K562 (cell line): ENCODE results near the gene SLC16A14. TPM values are rescaled to one million over a fixed set of nuclear protein-coding genes. Genes with fewer than 3 reads are reported as not detected.

Source experiments
- ATAC-seq: fragments of 200-7000 bp; cut with Tn5 transposase; 3 replicates; pipeline ENCODE4 v1.9.1; 2020; ENCODE audit warnings: moderate library complexity
- BruUV-seq: library from RNA; stranded (reverse); fragments of 400-500 nt; replicated peaks from 2 replicates; lab custom pipeline; 2021; lab: Mats Ljungman, UMichigan
- CTCF ChIA-PET: fragments of 300-600 bp; formaldehyde crosslinking; extraction: SDS; loops from one replicate; lab custom pipeline; 2021; ENCODE audit warnings: low intra/inter-chr PET ratio; lab: Yijun Ruan, JAX
- POLR2A ChIA-PET: fragments of 300-600, 350-650 bp; sonication (Branson Sonifier 250); formaldehyde crosslinking; extraction: SDS; loops from one replicate; lab custom pipeline; 2021; ENCODE audit warnings: antibody characterized with exemption, inconsistent platforms; lab: Yijun Ruan, JAX
- DNase-seq, 4 experiments: peaks; one replicate each; pipeline versions ENCODE4 v3.0.0 to v3.0.0-alpha.2; 2011 to 2018; ENCODE audit warnings: low spot score in 3 of 4, mixed read lengths in 3 of 4; ENCODE audit errors: extremely low read depth in 1 of 4
- FAIRE-seq: peaks from 2 replicates; lab custom pipeline; 2011; peaks lifted over from hg19 to GRCh38; lab: Jason Lieb, UNC
- H2AFZ ChIP-seq: 2 replicates; pipeline ENCODE4 v1.6.0; 2011; ENCODE audit warnings: low read depth, low read length, control low read depth, inconsistent platforms
- H3K27ac ChIP-seq: fragments of 200-600 bp; 3 replicates; pipeline ENCODE4 v1.8.0; 2011; ENCODE audit warnings: low read depth, mild to moderate bottlenecking, control low read depth, inconsistent platforms, low read length, moderate library complexity, mixed read lengths; ENCODE audit errors: extremely low read depth
- H3K27me3 ChIP-seq, 2 experiments: fragments of 300-600 bp in 1 of 2; 2 replicates in 1 of 2; 3 replicates in 1 of 2; pipeline versions ENCODE4 v1.6.0 to v1.8.0; 2011; ENCODE audit warnings: inconsistent platforms in 2 of 2, low read length in 2 of 2, mild to moderate bottlenecking in 1 of 2, mixed read lengths in 1 of 2, moderate library complexity in 1 of 2; ENCODE audit not compliant: control insufficient read depth in 2 of 2, insufficient read depth in 2 of 2
- H3K36me3 ChIP-seq: fragments of 300-600 bp; 3 replicates; pipeline ENCODE4 v1.8.0; 2011; ENCODE audit warnings: mild to moderate bottlenecking, low read length, inconsistent platforms; ENCODE audit not compliant: control insufficient read depth, insufficient read depth
- H3K4me1 ChIP-seq, 2 experiments: fragments of 200-600 bp in 1 of 2; replicated peaks in 1 of 2; 2 replicates in 1 of 2; 3 replicates in 1 of 2; pipeline versions ENCODE4 v1.5.1 to v1.8.0; 2011; ENCODE audit warnings: inconsistent platforms in 2 of 2, low read length in 2 of 2, mild to moderate bottlenecking in 1 of 2, mixed read lengths in 1 of 2, moderate library complexity in 1 of 2; ENCODE audit not compliant: control insufficient read depth in 2 of 2, insufficient read depth in 2 of 2
- H3K4me2 ChIP-seq: 2 replicates; pipeline ENCODE4 v1.6.1; 2011; ENCODE audit warnings: low read length, control low read depth, inconsistent platforms, mixed read lengths; ENCODE audit not compliant: insufficient read depth
- H3K4me3 ChIP-seq: fragments of 200-600 bp; sonication (generic), shearing (Covaris generic); 2 replicates; pipeline ENCODE4 v1.5.1; 2016; ENCODE audit warnings: control low read depth, inconsistent platforms
- H3K79me2 ChIP-seq: fragments of 200-600 bp; 3 replicates; pipeline ENCODE4 v1.8.0; 2011; ENCODE audit warnings: low read length, inconsistent platforms; ENCODE audit not compliant: control insufficient read depth, insufficient read depth
- H3K9ac ChIP-seq, 2 experiments: 2 replicates each; pipeline versions ENCODE4 v1.6.0 to v1.6.1; 2011; ENCODE audit warnings: low read depth in 2 of 2, low read length in 2 of 2, control low read depth in 1 of 2, inconsistent platforms in 1 of 2, mild to moderate bottlenecking in 1 of 2, mixed read lengths in 1 of 2; ENCODE audit not compliant: insufficient read depth in 1 of 2
- H3K9me1 ChIP-seq: one replicate; pipeline ENCODE4 v1.6.0; 2011; ENCODE audit warnings: inconsistent platforms, mild to moderate bottlenecking, low read length, moderate library complexity; ENCODE audit not compliant: control insufficient read depth, insufficient read depth
- H3K9me3 ChIP-seq: replicated peaks from 2 replicates; pipeline ENCODE4 v1.5.1; 2011; ENCODE audit warnings: low read depth, low read length, inconsistent platforms; ENCODE audit not compliant: control insufficient read depth, insufficient read depth
- H4K20me1 ChIP-seq: replicated peaks from 2 replicates; pipeline ENCODE4 v1.6.1; 2011; ENCODE audit warnings: low read length, inconsistent platforms, mixed read lengths; ENCODE audit not compliant: control insufficient read depth, insufficient read depth
- SP1 ChIP-seq: sonication (generic); formaldehyde crosslinking; IDR thresholded peaks from 2 replicates; pipeline ENCODE4 v1.8.1; 2022; ENCODE audit warnings: mild to moderate bottlenecking, missing genetic modification reagents
- ZBTB11 ChIP-seq, 3 experiments: fragments of 200-800 bp in 1 of 3; fragments of 250-450 bp in 1 of 3; fragments of 450-650 bp in 1 of 3; sonication (Bioruptor Pico) in 1 of 3; sonication (Bioruptor generic) in 1 of 3; formaldehyde crosslinking in 1 of 3; IDR thresholded peaks; 2 replicates each; pipeline versions ENCODE4 v1.6.1 to v1.8.0; 2016 to 2022; ENCODE audit warnings: mild to moderate bottlenecking in 2 of 3, missing genetic modification characterization in 2 of 3, missing compliant biosample characterization in 1 of 3, moderate library complexity in 1 of 3
- WGBS: fragments of 100-300 bp; shearing (Covaris generic); methylation state at CpG from one replicate; pipeline ENCODE4 v1.1.6; 2016; ENCODE audit warnings: low coverage, mixed read lengths; ENCODE audit not compliant: insufficient coverage; ENCODE audit errors: missing lambda C conversion rate; 5-methylcytosine and 5-hydroxymethylcytosine counted together
- in situ Hi-C: fragments of 300-500 bp; cut with MboI; formaldehyde crosslinking; loops from 4 replicates; pipeline ENCODE4 v1.15.0; 2018; ENCODE audit warnings: inconsistent platforms, mixed read lengths
- intact Hi-C: fragments of 100-400 bp; cut with micrococcal nuclease; formaldehyde crosslinking; loops from 2 replicates; pipeline ENCODE4 v1.14.2; 2022
- polyA plus RNA-seq, 8 experiments: library from polyadenylated mRNA; depleted of rRNA in 4 of 8; stranded (reverse) in 5 of 8; unstranded in 3 of 8; fragments of >200 nt; fragmentation: Nextera tagmentation in 2 of 8; fragmentation: Illumina TruSeq in 1 of 8; extraction: Ambion mirVana in 2 of 8; extraction: Trizol in 1 of 8; gene quantifications; 2 replicates each; pipeline versions ENCODE4 v1.2.1 to v1.2.3, GENCODE V29; 2011 to 2014; ENCODE audit warnings: inconsistent platforms in 1 of 8, missing spikeins in 1 of 8
- total RNA-seq, 7 experiments: library from RNA; depleted of rRNA in 6 of 7; stranded (reverse); fragments of >200 nt in 6 of 7; fragmentation: Illumina TruSeq in 2 of 7; extraction: Trizol in 2 of 7; gene quantifications; 2 replicates each; pipeline versions ENCODE4 v1.2.1 to v1.2.3, GENCODE V29; 2011 to 2021; ENCODE audit warnings: low replicate concordance in 1 of 7

The SLC16A14 gene
- total and polyA plus RNA-seq, 9 of the 15 experiments (the other 6 are each of a cell fraction or from before 2014, with no cell fraction given): not detected

DNA sequence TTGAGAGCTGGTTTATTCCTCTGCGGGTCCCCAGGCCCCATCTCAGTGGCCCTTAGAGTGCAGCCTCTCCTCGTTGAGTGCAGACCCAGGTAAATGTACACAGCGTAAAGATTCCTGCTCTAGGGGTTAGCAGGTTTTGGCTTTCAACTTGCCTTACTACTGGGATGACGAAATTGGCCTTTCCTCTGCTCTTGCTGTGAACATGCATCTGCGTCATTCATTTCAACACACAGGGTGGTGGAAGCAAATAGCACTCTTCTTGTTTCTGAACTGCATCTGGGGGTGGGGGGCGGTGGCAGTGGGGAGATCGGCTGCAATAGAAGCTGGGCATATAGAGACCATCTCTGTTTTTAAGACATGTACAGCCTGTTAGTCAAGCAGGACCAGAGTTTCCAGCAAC lies 16.5 kb upstream of the SLC16A14 start:
- no peaks in the 10 kb centered on the region for H3K4me1 ChIP-seq
- DNase-seq (no peak), FAIRE-seq (no peak), ATAC-seq (no peak)
- intact Hi-C loops: no loop called here
- in situ Hi-C loops: no loop called here
- no peaks in the 10 kb centered on the region for H3K36me3 ChIP-seq
- no peak overlapping the region for H3K9ac ChIP-seq
- H3K79me2 ChIP-seq: no peaks in the 10 kb centered on the region
- no peaks in the 10 kb centered on the region for H3K9me3 ChIP-seq
- no peak overlapping the region for H3K4me3 ChIP-seq
- ChIA-PET CTCF (no interaction called here), POLR2A (interaction anchor here (0.6 kb wide), 1 partner anchor 711 kb away, joined by 3 read pairs; no protein-coding TSS in a partner anchor)
- H4K20me1 ChIP-seq: no peaks in the 10 kb centered on the region
- no TSS peak for BruUV-seq
- H3K27ac ChIP-seq: no peak overlapping the region
- no peak overlapping the region for H3K4me2 ChIP-seq
- no peaks in the 10 kb centered on the region for H3K9me1 ChIP-seq
- 2% methylated on average over 7 of the region's 7 CpGs for WGBS
- peaks cover 3 to 28% of the 10 kb centered on the region in 2 experiments; a peak in 4 of 5 replicates for H3K27me3 ChIP-seq
- H2AFZ ChIP-seq: no peak overlapping the region
- TF ChIP-seq SP1 (CRISPR knock-in tag): no peak
- no peak for TF ChIP-seq ZBTB11 (CRISPR knock-in tag; IDR thresholded peaks at IDR 0.05)
